ENCODE data around the gene DPP6. TPM values are rescaled to one million over a fixed set of nuclear protein-coding genes. Genes with fewer than 3 reads are reported as not detected.

The DPP6 gene
- total RNA-seq, 1 experiment from 2014 or later: not detected

DNA sequence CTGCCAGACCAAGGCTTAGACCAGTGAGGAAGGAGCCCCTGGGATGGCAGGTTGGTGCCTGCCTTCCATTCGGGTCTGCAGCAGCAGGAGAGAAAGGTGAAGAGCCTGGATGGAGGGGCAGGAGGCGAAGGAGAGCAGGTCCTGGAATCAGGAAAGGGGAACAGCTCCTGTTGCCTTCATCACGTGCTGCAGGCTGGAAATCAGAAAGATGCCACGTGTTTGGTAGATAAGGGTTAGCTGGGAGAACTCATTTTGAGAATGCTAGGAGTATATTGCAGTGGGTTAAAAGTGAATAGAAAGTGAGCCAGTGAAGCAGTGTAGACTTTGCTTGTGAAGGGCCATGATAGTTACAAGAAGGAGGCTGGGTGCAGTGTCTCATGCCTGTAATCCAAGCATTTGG is 579.0 kb downstream of the DPP6 start:
- TF ChIP-seq TCF7L2 (IDR thresholded peaks at IDR 0.05; ENCODE audit: low read depth, low read length) (no peak), SIN3A (IDR thresholded peaks at IDR 0.05; ENCODE audit: borderline replicate concordance, insufficient read depth, low read depth, low read length) (no peak), POLR2AphosphoS5 (IDR thresholded peaks at IDR 0.05; ENCODE audit: low read depth, low read length) (no peak)
- TF ChIP-seq, protein P1, sequence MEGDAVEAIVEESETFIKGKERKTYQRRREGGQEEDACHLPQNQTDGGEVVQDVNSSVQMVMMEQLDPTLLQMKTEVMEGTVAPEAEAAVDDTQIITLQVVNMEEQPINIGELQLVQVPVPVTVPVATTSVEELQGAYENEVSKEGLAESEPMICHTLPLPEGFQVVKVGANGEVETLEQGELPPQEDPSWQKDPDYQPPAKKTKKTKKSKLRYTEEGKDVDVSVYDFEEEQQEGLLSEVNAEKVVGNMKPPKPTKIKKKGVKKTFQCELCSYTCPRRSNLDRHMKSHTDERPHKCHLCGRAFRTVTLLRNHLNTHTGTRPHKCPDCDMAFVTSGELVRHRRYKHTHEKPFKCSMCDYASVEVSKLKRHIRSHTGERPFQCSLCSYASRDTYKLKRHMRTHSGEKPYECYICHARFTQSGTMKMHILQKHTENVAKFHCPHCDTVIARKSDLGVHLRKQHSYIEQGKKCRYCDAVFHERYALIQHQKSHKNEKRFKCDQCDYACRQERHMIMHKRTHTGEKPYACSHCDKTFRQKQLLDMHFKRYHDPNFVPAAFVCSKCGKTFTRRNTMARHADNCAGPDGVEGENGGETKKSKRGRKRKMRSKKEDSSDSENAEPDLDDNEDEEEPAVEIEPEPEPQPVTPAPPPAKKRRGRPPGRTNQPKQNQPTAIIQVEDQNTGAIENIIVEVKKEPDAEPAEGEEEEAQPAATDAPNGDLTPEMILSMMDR (IDR thresholded peaks at IDR 0.05): no peak
- TF ChIP-seq, protein P2, sequence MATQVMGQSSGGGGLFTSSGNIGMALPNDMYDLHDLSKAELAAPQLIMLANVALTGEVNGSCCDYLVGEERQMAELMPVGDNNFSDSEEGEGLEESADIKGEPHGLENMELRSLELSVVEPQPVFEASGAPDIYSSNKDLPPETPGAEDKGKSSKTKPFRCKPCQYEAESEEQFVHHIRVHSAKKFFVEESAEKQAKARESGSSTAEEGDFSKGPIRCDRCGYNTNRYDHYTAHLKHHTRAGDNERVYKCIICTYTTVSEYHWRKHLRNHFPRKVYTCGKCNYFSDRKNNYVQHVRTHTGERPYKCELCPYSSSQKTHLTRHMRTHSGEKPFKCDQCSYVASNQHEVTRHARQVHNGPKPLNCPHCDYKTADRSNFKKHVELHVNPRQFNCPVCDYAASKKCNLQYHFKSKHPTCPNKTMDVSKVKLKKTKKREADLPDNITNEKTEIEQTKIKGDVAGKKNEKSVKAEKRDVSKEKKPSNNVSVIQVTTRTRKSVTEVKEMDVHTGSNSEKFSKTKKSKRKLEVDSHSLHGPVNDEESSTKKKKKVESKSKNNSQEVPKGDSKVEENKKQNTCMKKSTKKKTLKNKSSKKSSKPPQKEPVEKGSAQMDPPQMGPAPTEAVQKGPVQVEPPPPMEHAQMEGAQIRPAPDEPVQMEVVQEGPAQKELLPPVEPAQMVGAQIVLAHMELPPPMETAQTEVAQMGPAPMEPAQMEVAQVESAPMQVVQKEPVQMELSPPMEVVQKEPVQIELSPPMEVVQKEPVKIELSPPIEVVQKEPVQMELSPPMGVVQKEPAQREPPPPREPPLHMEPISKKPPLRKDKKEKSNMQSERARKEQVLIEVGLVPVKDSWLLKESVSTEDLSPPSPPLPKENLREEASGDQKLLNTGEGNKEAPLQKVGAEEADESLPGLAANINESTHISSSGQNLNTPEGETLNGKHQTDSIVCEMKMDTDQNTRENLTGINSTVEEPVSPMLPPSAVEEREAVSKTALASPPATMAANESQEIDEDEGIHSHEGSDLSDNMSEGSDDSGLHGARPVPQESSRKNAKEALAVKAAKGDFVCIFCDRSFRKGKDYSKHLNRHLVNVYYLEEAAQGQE (IDR thresholded peaks at IDR 0.05; ENCODE audit: insufficient read depth in 1 of 2, low read depth in 2 of 2, low read length in 1 of 2): no peak
- H3K27me3 ChIP-seq (ENCODE audit: control insufficient read depth, insufficient read depth, low read length): peaks cover 2% of the 10 kb centered on the region; the same call in 1 of the 2 replicates
- POLR2A ChIA-PET: no interaction called here
- CTCF ChIA-PET: interaction anchor here (0.7 kb wide), 1 partner anchor 12 kb away, joined by 4 read pairs; no protein-coding TSS in a partner anchor
- H3K4me3 ChIP-seq (ENCODE audit: low read depth in 2 of 2, low read length in 2 of 2): no peak overlapping the region
- DNase-seq (ENCODE audit: low read depth, low spot score) (no peak), ATAC-seq (no peak)
- BruUV-seq (replicated peaks): no TSS peak
- H3K9me3 ChIP-seq (ENCODE audit: control insufficient read depth, insufficient read depth, low read depth, low read length): no peaks in the 10 kb centered on the region
- intact Hi-C loops (cut with micrococcal nuclease; ENCODE audit: unreplicated experiment) (no loop called here), in situ Hi-C loops (cut with HindIII; ENCODE audit: low pct_unique_long_range_greater_than_20kb, low sequenced_read_pairs) (no loop called here)
- H3K36me3 ChIP-seq (ENCODE audit: control insufficient read depth, insufficient read depth, low read length): no peaks in the 10 kb centered on the region
- no peak overlapping the region for H3K27ac ChIP-seq (ENCODE audit: low read length)
- H3K4me1 ChIP-seq (ENCODE audit: control insufficient read depth, insufficient read depth, low read length): no peaks in the 10 kb centered on the region

DNA sequence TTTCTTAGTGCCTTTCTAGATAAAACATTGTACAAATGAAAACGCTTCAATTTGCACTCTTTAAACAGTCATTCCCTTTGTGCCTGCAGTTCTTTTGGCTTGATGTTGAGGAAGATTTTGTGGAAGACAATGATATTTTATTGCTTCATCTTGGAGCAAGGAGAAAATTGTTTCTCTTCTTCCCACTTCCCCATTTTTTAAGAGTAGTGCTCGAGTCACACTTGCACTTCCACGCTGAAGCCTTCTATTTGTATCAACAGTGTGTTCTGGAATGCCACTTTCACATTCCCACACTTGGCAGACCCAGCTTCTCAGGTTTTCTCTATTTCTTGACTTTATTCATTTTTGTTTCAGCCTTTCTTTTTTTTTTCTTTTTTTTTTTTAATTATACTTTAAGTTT is 581.4 kb downstream of the DPP6 start:
- no peaks in the 10 kb centered on the region for H3K9me3 ChIP-seq (ENCODE audit: control insufficient read depth, insufficient read depth, low read depth, low read length)
- DNase-seq (ENCODE audit: low read depth, low spot score): no peak
- H3K27me3 ChIP-seq (ENCODE audit: control insufficient read depth, insufficient read depth, low read length): peaks cover 2% of the 10 kb centered on the region; the same call in 1 of the 2 replicates
- no peak overlapping the region for H3K27ac ChIP-seq (ENCODE audit: low read length)
- H3K4me1 ChIP-seq (ENCODE audit: control insufficient read depth, insufficient read depth, low read length): no peaks in the 10 kb centered on the region
- no peak for ATAC-seq
- POLR2A ChIA-PET: no interaction called here
- BruUV-seq (replicated peaks): no TSS peak
- no peak overlapping the region for H3K4me3 ChIP-seq (ENCODE audit: low read depth in 2 of 2, low read length in 2 of 2)
- in situ Hi-C loops (cut with HindIII; ENCODE audit: low pct_unique_long_range_greater_than_20kb, low sequenced_read_pairs): no loop called here
- intact Hi-C loops (cut with micrococcal nuclease; ENCODE audit: unreplicated experiment): no loop called here
- CTCF ChIA-PET: no interaction called here
- TF ChIP-seq, protein P1 (IDR thresholded peaks at IDR 0.05): no peak
- TF ChIP-seq TCF7L2 (IDR thresholded peaks at IDR 0.05; ENCODE audit: low read depth, low read length) (no peak), POLR2AphosphoS5 (IDR thresholded peaks at IDR 0.05; ENCODE audit: low read depth, low read length) (no peak), SIN3A (IDR thresholded peaks at IDR 0.05; ENCODE audit: borderline replicate concordance, insufficient read depth, low read depth, low read length) (no peak)
- TF ChIP-seq, protein P2 (IDR thresholded peaks at IDR 0.05; ENCODE audit: insufficient read depth in 1 of 2, low read depth in 2 of 2, low read length in 1 of 2): no peak
- H3K36me3 ChIP-seq (ENCODE audit: control insufficient read depth, insufficient read depth, low read length): no peaks in the 10 kb centered on the region

All from Panc1 (cell line).